Left lung (tissue), 10 donors: ENCODE results near the gene SEMA3B. TPM values are rescaled to one million over a fixed set of nuclear protein-coding genes. Genes with fewer than 3 reads are reported as not detected.

ENCODE experiments used
- ATAC-seq: fragments of 200-7000 bp; cut with Tn5 transposase; one replicate; pipeline ENCODE4 v1.9.1; 2020; ENCODE audit warnings: moderate library complexity
- DNase-seq, 4 donors: peaks; one replicate each; pipeline ENCODE4 v3.0.0-alpha.2; 2013 to 2020
- H3K27ac ChIP-seq, 2 donors: fragments of 200-600 bp; sonication (generic) in 1 of 2; one replicate each; pipeline versions ENCODE4 v1.5.0 to v1.8.0; 2020 to 2021
- H3K27me3 ChIP-seq, 2 donors: fragments of 200-600 bp; sonication (generic) in 1 of 2; one replicate each; pipeline versions ENCODE4 v1.5.0 to v1.8.0; 2020 to 2021
- H3K36me3 ChIP-seq, 2 donors: fragments of 200-600 bp; sonication (generic) in 1 of 2; one replicate each; pipeline versions ENCODE4 v1.5.0 to v1.8.0; 2020 to 2021
- H3K4me1 ChIP-seq, 2 donors: fragments of 200-600 bp; one replicate each; pipeline ENCODE4 v1.8.0; 2021
- H3K4me3 ChIP-seq, 2 donors: fragments of 200-600 bp; sonication (generic) in 1 of 2; one replicate each; pipeline versions ENCODE4 v1.5.0 to v1.8.0; 2020 to 2021; ENCODE audit warnings: mild to moderate bottlenecking in 1 of 2
- H3K9me3 ChIP-seq, 2 donors: fragments of 200-600 bp; sonication (generic) in 1 of 2; one replicate each; pipeline versions ENCODE4 v1.5.0 to v1.8.0; 2020 to 2021
- intact Hi-C, 2 donors: fragments of 100-400 bp; cut with DNase I; formaldehyde crosslinking; loops; one replicate each; pipeline versions ENCODE4 v1.11.2 to v1.14.2; 2022
- polyA plus RNA-seq, 6 donors: library from polyadenylated mRNA; unstranded; fragments of 120-200 nt; gene quantifications; one replicate each; pipeline ENCODE4 v1.2.1, GENCODE V29; 2013; ENCODE audit not compliant: insufficient read length in 6 of 6
- total RNA-seq, 2 donors: library from RNA; stranded (reverse); fragmentation: NEBNext Ultra II Directional; extraction: Animal tissue kit (Norgen Biotek cat#: 25700); gene quantifications; one replicate each; pipeline ENCODE4 v1.2.1, GENCODE V29; 2021
- TF ChIP-seq, protein P1 (sequence below), 2 donors: fragments of 200-600 bp; sonication (generic) in 1 of 2; IDR thresholded peaks; one replicate each; pipeline versions ENCODE4 v1.5.0 to v1.8.0; 2021; ENCODE audit warnings: antibody characterized with exemption in 2 of 2
- donor health status: DM: no; HTN: yes; CAD: no.
- donor health status: DM: no; HTN: no; CAD: no.

Gene SEMA3B
- total and polyA plus RNA-seq, 8 donors: 20.6 to 92.7 (median 28.2) TPM

DNA sequence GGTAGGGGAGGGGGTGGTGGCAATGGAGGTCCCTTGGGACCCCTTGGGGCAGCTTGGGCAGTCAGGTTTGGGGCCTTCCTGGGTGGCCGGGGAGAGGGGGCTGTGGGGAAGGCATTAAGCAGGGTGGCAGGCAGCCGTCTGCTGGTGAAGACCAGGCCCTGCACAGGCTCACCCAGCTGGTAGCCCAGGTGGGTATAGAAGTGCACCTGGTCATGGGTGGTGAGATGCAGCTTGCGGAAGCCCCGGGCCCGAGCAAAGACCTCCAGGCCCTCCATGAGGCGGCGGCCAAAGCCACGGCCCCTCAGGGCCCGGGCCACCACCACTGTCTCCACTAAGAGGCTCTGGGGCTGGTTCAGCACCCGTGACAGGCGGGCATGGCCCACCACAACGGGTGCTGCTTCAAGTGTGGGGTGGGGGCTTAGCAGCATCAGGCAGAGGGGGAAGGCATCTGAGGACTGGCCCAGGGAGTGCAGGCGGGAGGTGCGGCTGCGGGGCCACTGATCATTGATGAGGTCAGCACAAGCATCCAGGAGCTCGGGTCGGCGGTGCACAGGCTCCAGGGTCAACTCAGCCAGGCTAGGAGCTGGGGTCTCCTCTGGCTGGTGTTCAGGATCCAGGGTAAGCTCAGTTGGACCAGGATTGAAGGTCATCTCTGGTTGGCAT lies 27.9 kb downstream of the SEMA3B start:
- H3K36me3 ChIP-seq: peaks cover 0 to 5% of the 10 kb centered on the region in 2 donors
- TF ChIP-seq, protein P1, sequence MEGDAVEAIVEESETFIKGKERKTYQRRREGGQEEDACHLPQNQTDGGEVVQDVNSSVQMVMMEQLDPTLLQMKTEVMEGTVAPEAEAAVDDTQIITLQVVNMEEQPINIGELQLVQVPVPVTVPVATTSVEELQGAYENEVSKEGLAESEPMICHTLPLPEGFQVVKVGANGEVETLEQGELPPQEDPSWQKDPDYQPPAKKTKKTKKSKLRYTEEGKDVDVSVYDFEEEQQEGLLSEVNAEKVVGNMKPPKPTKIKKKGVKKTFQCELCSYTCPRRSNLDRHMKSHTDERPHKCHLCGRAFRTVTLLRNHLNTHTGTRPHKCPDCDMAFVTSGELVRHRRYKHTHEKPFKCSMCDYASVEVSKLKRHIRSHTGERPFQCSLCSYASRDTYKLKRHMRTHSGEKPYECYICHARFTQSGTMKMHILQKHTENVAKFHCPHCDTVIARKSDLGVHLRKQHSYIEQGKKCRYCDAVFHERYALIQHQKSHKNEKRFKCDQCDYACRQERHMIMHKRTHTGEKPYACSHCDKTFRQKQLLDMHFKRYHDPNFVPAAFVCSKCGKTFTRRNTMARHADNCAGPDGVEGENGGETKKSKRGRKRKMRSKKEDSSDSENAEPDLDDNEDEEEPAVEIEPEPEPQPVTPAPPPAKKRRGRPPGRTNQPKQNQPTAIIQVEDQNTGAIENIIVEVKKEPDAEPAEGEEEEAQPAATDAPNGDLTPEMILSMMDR (IDR thresholded peaks at IDR 0.05): no peak
- H3K4me1 ChIP-seq: peaks cover 34 to 49% of the 10 kb centered on the region in 2 donors
- DNase-seq (no peak), ATAC-seq (no peak)
- H3K9me3 ChIP-seq: no peaks in the 10 kb centered on the region
- H3K27me3 ChIP-seq: no peaks in the 10 kb centered on the region
- no peak overlapping the region for H3K4me3 ChIP-seq
- H3K27ac ChIP-seq: no peak overlapping the region
- intact Hi-C loops: no loop called here

DNA sequence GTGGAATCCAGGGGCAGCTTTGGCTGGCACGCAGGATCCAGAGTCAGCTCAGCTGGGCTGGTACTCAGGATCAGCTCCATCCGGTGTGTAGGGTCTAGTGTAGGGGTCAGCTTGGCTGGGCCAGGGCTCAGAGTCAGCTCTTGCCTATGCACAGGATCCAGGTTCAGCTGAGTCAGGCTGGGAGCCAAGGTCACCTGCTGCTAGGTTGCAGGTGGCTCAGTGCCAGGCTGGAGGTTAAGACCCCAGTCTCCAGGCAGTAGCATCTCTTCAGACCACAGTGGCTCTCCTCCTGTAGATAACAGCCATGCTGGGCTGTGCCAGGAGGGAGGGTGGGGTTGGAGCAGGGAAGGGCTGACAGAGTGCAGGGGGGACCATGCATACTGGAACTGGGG lies 28.4 kb downstream of the SEMA3B start:
- peak overlapping the region in 1 of 2 donors; percentile 92 for H3K27ac ChIP-seq
- DNase-seq: no peak
- peaks cover 0 to 5% of the 10 kb centered on the region in 2 donors for H3K36me3 ChIP-seq
- no peaks in the 10 kb centered on the region for H3K27me3 ChIP-seq
- TF ChIP-seq, protein P1 (IDR thresholded peaks at IDR 0.05): no peak
- peaks cover 39 to 54% of the 10 kb centered on the region in 2 donors for H3K4me1 ChIP-seq
- H3K9me3 ChIP-seq: no peaks in the 10 kb centered on the region
- H3K4me3 ChIP-seq: no peak overlapping the region
- no peak for ATAC-seq
- intact Hi-C loops: no loop called here

DNA sequence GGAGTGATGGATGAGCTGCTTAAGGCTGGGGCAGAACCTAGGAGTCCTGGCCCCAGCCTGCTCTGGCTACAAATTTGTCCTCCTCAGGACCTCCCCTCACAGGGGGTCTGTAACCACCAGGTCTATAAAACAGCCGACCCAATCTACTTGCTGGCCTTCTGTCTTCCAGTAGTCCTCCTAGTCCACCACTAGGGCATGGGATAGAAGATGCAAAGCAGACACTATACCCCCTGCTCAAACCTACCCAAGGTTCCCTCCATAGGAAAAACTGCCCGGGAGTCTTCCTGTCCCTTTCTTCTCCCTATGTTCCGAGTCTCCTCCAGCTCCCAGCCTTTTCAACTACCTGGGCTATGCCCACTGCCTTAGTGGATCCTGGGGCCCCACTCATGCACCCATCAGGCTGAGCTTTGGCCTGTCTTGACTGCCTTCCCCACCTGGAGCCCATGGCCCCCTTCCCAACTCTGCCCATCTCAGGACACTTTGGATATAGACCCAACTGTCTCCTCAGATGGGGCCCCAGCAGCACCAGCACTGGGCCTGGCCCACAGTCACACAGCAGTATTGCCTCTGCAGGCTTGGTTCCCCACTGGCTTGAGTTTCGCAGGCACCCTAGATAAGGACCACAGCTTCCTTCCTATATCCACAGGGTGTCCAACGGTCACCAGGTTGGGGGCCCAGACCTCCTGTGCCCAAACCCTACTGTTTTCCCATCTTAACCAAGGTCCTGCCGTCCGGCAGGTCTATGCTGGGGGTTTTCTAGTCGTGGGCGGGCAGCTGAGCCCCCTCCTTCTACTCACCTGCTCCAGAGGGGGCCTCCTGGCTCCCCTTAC lies 29.2 kb downstream of the SEMA3B start:
- intact Hi-C loops: no loop called here

DNA sequence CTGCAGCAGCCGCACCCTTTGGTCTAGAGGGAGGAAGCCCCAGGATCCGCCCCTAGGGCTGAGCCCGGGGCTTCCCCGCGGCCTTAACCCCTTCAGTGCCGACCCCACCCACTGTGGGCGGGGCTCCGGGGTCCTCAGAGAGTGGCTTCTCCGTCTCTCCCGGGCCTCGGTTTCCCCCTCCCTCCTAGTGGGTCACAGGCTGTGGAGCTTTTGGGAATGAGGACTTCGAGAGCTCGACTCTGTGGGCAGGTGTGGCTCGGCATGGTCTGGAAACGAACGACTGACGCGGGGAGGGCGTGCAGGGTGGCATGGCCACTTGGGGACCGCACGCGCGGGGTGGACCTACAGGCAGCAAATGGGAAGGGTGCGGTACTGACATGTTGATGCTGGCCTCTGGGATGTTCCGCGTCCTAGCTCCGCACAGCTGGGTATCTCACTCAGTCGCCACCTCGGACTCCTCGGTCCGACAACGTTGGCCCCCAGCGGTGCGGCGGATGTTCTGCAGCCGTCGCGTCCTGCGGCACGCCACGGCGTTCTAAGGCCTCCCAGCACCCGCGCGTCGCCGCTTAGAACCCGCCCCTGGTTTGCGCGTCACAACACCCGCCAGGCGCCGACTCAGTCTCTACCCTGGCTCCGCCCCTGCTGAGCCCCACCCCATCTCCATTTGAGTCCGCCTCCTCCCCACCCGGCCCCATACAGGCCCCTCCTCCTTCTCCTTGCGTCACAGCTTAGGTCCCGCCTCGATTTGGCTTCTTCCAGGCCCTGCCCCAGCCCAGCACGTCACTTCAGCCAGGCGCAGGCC lies 30.1 kb downstream of the SEMA3B start, which contains the start of the genes HYAL3 and NAA80:
Gene HYAL3 (minus strand): TSS at position 570 of the 802 bp plus-strand sequence. CDS start 3,803 bp downstream, outside the sequence.
Gene NAA80 (minus strand): TSS at position 570 of the 802 bp plus-strand sequence. CDS start 1,942 bp downstream, outside the sequence.
- H3K36me3 ChIP-seq: peaks cover 0 to 5% of the 10 kb centered on the region in 2 donors
- no peaks in the 10 kb centered on the region for H3K27me3 ChIP-seq
- TF ChIP-seq, protein P1 (IDR thresholded peaks at IDR 0.05): peak in 1 of 2 donors; percentile 62
- ATAC-seq (peak; percentile 88), DNase-seq (peak; percentile 99 to 100 (median 100))
- intact Hi-C loops: no loop called here
- H3K4me1 ChIP-seq: peaks cover 36 to 58% of the 10 kb centered on the region in 2 donors
- peak within 1 kb of the TSS; percentile 92 to 95 for H3K27ac ChIP-seq
- H3K9me3 ChIP-seq: no peaks in the 10 kb centered on the region
- H3K4me3 ChIP-seq: peak within 1 kb of the TSS; percentile 63 to 68

More for the DNA sequence above, 29.2 kb downstream of the SEMA3B start:
- Histone ChIP-seq H3K36me3 (peaks cover 0 to 5% of the 10 kb centered on the region in 2 donors), H3K9me3 (no peaks in the 10 kb centered on the region), H3K4me3 (peak overlapping the region; percentile 63 to 68), H3K4me1 (peaks cover 33 to 52% of the 10 kb centered on the region in 2 donors), H3K27ac (peak overlapping the region; percentile 91 to 92), H3K27me3 (no peaks in the 10 kb centered on the region)
- no peak for ATAC-seq
- DNase-seq: no peak
- TF ChIP-seq, protein P1 (IDR thresholded peaks at IDR 0.05): no peak
